Skeletal muscle cell (primary cell): ENCODE measurements around the gene ZBTB44.
"Not testable (repeated sequence)": the region's sequence is repeated elsewhere in the genome, so short reads cannot be mapped to it uniquely, and the experiment has no call there.

ENCODE experiments used
- DNase-seq: peaks from one replicate; pipeline ENCODE4 v3.0.0-alpha.2; 2010; ENCODE audit warnings: low read depth
- H3K4me3 ChIP-seq: 2 replicates; pipeline ENCODE4 v1.5.1; 2011; ENCODE audit warnings: low read depth, mild to moderate bottlenecking, control low read depth, low read length, moderate library complexity

Gene ZBTB44, protein sequence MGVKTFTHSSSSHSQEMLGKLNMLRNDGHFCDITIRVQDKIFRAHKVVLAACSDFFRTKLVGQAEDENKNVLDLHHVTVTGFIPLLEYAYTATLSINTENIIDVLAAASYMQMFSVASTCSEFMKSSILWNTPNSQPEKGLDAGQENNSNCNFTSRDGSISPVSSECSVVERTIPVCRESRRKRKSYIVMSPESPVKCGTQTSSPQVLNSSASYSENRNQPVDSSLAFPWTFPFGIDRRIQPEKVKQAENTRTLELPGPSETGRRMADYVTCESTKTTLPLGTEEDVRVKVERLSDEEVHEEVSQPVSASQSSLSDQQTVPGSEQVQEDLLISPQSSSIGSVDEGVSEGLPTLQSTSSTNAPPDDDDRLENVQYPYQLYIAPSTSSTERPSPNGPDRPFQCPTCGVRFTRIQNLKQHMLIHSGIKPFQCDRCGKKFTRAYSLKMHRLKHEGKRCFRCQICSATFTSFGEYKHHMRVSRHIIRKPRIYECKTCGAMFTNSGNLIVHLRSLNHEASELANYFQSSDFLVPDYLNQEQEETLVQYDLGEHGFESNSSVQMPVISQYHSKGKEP

DNA sequence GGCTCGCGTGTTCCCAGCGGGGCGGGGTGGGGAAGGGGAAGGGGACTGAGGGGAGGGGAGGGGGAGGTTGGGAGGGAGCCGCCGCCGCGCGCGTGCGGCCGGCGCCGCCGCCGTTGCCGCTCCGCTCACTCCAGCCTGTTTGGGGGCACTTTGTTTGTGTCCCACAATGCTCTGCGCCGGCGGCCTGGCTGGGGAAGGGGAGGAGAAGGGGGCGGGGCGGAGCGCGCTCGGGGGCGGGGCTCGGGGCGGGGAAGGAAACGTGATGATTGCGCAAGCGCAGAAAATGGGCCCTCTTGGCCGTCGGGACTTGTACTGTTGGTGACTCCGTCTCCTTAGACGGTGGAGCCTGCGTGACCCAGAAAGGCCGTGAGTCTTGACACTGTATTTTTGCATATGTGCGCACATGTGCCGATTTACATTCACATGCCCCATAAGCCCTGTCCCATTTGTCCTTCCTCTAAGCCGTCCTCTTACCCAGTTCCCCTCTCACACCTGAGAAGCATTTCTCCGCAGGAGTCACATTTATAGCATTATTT, at the start of gene ZBTB44:
TSS of gene ZBTB44 (minus strand) at position 168 of the 536 bp plus-strand sequence. CDS start 53,044 bp downstream, outside the sequence.
- H3K4me3 ChIP-seq = peak within 1 kb of the TSS; percentile 81
- peak; percentile 53 for DNase-seq

DNA sequence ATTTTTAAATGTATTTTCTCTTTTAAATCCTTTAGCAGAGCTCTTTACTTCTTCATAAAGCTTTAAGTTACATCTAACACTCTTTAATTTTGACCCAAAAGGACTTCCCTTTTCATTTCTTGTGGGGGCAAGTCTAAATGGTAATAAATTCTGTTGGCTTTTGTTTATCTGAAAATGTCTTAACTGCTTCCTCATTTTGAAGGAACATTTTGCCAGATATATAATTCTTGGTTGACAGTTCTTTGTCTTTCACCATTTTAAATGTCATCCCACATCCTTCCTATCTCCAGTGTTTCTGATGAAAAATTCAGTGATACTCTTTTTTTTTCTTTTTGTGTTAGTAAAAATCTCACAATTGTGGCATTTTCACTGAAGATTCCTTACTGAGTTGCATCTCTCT, 44.7 kb upstream of the ZBTB44 start:
- H3K4me3 ChIP-seq = no peak overlapping the region
- DNase-seq = no peak

DNA sequence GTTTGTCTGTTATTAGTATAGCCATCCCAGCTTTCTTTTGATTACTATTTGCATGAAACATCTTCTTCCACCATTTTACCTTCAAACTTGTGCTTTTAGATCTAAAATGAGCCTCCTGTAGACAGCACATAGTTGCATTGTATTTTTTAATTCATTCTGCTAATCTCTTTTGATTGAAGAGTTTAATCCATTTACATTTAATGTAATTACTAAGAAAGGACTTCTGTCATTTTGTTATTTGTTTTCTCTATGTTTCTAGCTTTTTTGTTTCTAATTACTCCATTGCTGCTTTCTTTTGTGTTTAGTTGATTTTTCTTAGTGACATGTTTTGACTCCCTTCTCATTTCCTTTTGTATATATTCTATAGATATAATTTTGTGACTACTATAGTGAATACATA, 43.7 kb upstream of the ZBTB44 start:
- DNase-seq = no peak

DNA sequence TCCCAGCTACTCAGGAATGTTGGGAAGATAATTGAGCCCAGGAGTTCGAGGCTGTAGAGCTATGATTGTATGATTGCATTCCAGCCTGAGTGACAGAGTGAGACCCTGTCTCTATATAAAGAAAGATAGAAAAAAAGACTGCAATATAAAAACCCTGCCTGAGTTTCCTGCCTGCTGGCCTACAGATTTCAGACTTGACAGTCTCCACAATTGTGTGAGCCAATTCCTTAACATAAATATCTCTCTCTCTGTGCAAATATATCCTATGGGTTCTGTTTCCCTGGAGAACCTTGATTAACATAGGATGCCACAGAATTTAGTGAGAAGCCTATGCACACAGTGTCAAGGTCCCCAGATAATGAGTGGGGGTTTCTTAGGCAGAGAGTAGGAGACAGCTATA, 32.5 kb upstream of the ZBTB44 start:
- no peak for DNase-seq
- no peak overlapping the region for H3K4me3 ChIP-seq

More for the DNA sequence above, 43.7 kb upstream of the ZBTB44 start:
- no peak overlapping the region for H3K4me3 ChIP-seq

DNA sequence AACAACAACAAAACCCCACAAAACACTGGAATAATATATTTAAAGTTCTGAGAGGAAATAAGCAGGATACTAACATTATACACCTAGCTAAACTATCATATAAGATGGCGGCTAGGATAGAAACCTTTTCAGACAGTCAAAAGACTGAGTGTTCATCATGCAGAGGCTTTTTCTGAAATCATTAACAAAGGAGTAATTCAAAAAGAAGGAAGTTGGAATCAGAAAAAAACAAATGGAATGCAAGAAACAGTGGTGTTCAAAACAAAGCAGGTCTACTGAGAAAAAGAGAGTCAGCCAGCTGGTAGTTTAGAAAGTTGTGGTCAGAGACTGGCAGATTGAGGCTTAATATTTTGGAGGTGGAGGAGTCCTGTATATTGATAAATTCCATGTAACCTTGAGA, 30.1 kb upstream of the ZBTB44 start:
- no peak for DNase-seq
- H3K4me3 ChIP-seq = no peak overlapping the region

DNA sequence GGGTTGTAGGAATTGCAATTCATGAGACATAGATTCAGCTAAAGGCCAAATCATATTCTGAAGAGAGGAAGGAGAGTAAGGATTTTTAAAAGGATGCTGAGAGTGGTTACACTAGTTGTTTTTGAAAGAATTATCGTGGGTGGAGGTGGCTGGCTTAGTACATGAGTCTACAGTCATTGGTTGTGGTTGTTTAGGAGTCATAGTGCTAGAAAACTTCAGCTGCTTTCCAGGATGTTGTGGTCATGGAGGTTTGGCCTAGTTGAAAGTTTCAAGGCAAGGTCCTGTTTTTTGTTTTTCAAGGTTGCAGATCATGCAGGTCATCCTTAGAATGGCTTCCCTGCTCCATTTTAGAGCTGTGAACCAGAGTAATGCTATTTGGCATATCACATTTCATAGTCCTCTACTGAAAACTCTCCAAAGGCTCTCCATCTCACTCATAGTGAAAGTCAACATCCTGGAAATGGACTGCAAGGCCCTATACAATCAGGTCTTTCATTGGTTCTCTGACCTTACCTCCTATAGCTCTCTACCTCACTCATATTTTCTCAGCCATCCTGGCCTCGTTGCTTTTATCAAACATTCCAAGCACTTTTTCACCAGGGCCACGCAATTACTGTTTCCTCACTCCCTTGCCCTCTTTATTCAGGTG, 26.1 kb upstream of the ZBTB44 start:
- DNase-seq = no peak

DNA sequence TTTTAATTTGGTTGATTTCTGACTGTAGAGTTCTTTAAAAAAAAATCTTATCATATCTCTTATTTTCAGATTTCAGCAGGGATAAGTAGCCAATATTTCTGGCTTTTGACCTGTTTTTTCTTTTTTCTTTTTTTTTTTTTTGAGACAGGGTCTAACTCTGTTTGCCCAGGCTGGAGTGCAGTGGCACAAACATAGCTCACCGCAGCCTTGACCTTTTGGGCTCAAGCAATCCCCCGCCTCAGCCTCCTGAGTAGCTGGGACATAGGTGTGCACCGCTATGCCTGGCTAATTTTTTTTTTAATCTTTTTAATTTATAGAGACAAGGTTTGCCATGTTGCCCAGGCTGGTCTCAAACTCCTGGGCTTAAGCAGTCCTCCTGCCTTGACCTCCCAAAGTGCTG, 23.9 kb upstream of the ZBTB44 start:
- no peak for DNase-seq
- H3K4me3 ChIP-seq = no peak overlapping the region

More for the DNA sequence above, 26.1 kb upstream of the ZBTB44 start:
- H3K4me3 ChIP-seq = no peak overlapping the region

DNA sequence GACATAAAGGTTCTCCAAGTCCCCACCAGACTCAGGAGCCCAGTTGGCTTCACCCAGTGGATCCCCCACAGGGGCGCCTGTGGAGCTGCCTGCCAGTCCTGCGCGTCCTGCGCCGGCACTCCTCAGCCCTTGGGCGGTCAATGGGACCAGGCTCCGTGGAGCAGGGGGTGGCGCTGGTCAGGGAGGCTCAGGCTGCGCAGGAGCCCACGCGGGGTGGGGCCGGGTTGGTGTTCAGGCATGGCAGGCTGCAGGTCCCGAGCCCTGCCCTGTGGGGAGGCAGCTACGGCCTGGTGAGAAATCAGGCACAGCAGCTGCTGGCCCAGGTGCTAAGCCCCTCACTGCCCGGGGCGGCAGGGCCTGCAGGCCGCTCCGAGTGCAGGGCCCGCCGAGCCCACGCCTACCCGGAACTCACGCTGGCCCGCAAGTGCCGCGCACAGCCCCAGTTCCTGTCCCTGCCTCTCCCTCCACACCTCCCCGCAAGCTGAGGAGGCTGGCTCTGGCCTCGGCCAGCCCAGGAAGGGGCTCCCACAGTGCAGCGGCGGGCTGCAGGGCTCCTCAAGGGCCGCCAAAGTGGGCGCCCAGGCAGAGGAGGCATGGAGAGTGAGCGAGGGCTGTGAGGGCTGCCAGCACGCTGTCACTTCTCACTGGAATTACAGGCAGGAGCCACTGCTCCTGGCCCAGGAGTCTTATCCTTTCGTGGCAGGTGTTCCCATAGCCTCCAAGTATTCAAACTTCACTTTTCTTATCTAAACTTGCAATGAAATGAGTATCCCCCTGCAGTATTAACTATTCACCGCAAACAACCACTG, 22.8 kb upstream of the ZBTB44 start:
- no peak for DNase-seq
- no peak overlapping the region for H3K4me3 ChIP-seq

DNA sequence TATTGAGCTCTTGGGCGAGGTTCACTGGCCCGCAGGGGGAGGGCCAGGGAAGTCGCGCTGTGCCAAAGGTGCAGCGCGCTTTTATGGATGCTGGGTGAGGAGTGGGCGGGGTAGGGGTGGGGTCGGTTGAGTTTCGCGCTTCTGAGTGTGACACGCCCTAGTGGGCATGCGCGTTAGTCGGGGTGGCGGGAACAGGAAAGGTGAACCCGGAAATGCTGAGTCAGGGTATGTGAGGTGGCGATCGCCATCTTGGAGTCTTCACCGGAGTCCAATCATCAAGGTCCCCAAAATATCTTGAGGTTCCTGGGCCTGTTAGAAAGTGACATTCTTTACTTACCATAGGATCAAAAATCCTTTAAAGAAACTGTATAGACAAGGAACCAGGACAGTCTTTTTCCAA, 16.7 kb upstream of the ZBTB44 start:
- not testable (repeated sequence) for H3K4me3 ChIP-seq, DNase-seq

DNA sequence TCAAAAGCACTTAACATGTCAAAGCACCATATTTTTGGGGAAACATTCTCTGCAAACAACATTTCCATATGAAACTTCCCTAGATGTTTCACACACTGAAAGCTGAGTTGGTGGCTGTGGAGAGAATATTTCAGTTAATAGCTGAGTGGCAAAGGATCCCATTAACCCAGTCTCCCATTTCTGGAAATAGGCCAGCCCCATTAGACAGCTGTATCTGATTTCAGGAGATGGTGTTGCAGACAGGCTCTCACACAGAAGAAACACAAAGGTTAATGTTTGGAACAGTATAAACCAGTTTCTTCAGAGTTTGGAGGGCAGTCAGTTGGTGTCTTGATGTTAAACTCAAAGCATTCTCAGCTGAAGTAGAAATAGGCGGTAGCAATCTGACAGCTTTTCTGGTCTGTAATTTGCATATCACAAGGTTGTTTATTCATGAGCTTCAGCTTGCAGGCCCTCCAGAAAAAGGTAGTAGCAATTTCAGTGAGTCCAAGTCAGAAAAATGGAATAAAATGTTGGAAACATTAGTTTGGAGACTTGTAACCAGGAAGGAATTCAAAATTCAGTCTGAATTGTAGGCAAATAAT, 15.5 kb upstream of the ZBTB44 start:
- no peak overlapping the region for H3K4me3 ChIP-seq
- DNase-seq = no peak

DNA sequence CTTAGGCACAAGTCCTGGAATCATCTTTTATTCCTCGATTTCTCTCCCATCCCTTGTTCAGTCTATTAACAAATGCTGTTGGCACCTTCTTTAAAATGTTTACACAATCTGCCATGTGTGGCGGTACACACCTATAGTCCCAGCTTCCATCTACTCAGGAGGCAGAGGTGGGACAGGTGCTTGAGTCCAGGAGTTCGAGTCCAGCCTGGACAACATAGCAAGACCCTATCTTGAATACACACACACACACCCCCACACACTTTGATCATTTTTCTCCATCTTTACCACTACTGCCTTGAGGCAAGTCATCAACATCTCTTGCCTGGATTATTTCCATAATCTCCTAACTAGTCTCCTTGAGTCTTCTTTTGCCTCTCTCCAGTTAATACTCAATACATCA, 13.7 kb upstream of the ZBTB44 start:
- no peak overlapping the region for H3K4me3 ChIP-seq
- no peak for DNase-seq

DNA sequence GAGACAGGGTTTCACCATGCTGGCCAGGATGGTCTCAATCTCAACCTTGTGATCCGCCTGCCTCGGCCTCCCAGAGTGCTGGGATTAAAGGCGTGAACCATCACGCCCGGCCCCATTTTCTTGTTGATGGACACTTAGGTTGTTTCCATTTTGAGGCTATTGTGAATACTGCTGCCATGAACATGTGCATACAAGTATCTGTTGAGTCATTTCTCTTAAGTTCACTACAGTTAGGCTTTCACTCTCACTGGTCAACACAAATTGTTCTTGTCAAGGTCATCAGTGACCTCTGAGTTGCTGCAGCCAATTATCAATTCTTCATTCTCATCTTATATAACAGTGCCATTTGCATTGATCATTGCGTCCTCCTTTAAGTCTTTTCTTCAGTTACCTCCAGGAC, 13.0 kb upstream of the ZBTB44 start:
- no peak for DNase-seq

DNA sequence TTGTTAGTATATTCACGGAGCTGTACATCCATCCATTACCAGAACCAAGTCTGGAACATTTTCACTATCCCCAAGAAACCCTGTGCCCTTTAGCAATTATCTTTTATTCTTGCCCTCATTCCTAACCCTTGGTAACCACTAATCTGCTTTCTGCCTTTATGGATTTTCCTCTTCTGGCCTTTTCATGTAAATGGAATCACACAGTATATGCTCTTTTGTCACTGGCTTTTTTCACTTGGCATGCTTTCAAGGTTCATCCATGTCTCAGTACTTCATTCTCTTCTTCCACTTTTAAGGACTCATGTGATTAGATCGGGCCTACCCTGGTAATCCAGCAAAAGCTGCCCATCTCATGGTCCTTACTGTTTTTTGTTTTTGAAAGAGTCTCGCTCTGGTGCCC, 11.0 kb upstream of the ZBTB44 start:
- no peak overlapping the region for H3K4me3 ChIP-seq
- no peak for DNase-seq

More for the DNA sequence above, 13.0 kb upstream of the ZBTB44 start:
- H3K4me3 ChIP-seq = no peak overlapping the region

DNA sequence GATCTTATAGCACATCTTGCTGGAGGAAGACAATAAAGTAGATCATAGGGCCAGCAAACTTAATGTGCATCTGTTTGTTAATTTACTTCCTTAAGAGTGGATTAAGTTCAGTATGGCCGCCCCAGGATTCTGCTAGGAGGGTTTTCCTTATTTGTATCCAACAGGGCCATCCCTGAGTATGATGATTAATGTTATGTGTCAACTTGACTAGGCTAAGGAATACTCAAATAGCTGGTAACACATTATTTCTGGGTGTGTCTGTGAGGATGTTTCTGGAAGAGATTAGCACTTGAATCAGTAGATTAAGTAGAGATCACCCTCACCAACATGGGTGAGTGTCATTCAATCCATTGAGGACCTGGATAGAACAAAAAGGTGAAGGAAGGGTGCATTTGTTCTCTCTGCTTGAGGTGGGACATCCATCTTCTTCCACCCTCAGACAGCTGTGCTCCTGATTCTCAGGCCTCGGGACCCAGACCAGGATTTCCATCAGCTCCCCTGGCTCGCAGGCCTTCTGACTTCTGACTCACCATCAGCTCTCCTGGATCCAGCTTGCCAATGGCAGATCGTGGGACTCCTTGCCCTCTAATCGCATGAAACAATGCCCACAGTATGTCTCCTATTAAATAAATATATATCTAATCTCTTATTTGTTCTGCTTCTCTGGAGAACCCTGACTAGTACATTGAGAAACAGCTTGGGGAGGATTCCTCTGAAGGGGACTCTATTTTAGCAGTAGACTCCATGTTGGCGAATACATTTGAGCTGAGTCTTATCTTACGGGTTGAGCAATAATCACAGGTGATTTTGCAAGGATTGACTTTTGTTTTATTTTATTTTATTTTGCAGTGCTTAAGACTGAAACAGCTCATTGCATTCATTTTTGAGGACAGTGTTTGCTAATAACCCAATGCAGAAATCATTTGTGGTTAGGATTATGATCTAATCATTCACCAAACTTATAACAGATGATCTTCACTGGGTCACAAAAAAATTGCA, 9.0 kb upstream of the ZBTB44 start:
- DNase-seq = no peak
- no peak overlapping the region for H3K4me3 ChIP-seq

DNA sequence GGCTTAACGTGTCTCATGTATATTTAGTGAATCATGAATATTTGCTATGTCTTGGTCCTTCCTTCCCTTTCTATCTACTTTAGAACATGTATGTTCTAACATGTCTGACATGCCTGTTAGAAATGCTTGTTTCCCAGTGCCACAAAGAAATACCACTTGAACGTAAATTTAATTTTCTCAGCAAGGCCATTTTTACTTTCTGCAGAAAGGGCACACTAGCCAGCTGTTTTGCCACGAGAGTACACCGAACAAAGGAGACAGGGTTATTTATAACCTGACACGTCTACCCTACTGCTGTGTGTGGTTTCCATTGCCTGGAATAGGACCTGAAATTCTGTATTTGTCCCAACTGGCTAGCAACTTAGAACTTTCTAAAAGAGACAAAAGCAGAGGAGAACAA, 7.4 kb upstream of the ZBTB44 start:
- H3K4me3 ChIP-seq = no peak overlapping the region
- no peak for DNase-seq

DNA sequence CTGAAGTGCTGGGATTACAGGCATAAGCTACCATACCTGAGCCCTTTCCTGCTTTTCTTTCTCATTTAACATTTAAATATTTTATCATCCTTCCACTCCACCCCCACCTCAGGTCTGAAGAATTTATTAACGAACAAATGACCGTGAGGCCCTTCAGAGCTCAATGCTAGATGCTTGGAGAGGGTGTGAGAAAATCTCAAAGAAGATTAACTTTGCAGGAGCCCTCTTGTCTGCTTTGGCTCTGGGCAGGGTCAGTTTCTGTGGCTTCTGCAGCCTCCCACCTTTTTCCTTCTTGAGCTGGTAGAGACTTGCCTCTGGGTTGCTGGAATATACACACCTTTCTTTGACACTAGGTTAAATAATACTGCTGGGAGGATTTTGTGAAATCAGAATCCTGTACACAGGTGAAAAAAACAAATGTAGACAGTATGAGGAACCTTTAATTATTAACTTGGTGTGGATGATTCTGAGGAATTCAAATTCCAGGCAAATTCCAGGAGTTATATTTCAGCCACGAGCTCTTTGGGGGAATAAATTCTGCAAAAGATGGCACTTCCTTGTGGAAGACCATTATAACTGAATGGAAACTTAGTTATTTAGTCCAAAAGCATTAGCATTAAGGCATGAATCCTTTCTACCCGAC, 3.4 kb upstream of the ZBTB44 start:
- H3K4me3 ChIP-seq = no peak overlapping the region
- no peak for DNase-seq

DNA sequence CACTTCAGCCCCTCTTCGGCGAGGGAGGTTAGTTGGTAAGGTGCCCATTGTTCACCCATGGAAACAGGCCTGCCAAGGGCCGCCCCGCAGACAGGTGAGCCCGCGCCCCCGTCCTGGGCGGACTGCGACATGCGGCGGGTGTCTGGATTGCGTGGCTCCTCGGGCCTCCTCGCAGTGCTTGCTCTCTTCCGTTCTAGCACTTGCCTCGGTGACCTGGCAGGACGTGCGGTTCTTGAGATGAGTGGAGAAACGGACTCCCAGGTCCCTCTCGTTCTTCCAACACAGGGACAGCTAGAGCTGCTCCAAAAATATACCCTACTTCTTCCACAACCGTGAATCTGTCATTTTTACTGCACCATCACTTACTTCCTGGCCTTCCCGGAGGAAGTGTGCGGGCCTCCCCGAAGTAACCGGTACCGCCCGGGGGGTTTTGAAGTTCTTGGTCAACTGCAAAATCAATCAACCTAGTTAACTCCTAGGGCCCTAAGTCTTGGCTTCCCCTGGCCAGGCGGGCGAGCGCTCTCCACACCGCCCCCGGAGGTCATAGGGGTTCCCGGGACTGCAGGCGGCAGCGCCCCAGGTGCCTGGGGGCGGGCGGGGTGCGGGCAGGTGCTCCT, 745 bp upstream of the ZBTB44 start:
- peak overlapping the region; percentile 44 for H3K4me3 ChIP-seq
- no peak for DNase-seq
